Measurements from ENCODE around the gene DPP10.
"Not testable (repeated sequence)": the region's sequence is repeated elsewhere in the genome, so short reads cannot be mapped to it uniquely, and the experiment has no call there.

Gene DPP10

DNA sequence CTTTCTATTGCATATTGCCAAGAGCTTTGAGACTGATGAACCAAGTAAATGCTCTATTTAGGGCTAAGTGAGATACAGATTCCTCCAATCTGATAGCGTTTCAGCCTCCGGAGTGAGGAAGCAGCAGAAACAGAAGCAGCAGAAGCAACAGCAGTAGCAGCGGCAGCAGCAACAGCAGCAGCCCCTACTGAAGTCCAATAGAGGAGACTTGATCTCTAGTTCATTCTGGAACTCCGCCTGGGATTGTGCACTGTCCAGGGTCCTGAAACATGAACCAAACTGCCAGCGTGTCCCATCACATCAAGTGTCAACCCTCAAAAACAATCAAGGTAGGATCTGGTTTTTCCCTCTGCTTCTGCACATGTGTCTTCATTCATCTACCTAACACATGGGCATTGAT, at the start of gene DPP10:
Gene DPP10, plus strand, starts transcription at position 132 of the 400 bp plus-strand sequence.
- no CpG with 5 or more reads among the region's 5 CpGs for WGBS (ENCODE audit: insufficient coverage, insufficient read length)
- H3K36me3 ChIP-seq (ENCODE audit: control insufficient read depth, insufficient read depth, low read length): no peaks in the 10 kb centered on the region

GRCh38 chr2:114400890-114401289, 41.6 kb upstream of the DPP10 start:
- Histone ChIP-seq H3K27me3 (ENCODE audit: control insufficient read depth, insufficient read depth, low read length) (no peaks in the 10 kb centered on the region), H3K36me3 (ENCODE audit: control insufficient read depth, insufficient read depth, low read length) (no peaks in the 10 kb centered on the region), H3K27ac (ENCODE audit: low read length) (no peak overlapping the region), H3K4me3 (ENCODE audit: low read length) (no peak overlapping the region), H3K4me1 (ENCODE audit: control insufficient read depth, insufficient read depth, low read length) (no peaks in the 10 kb centered on the region), H3K9me3 (ENCODE audit: control insufficient read depth, insufficient read depth, low read length) (no peaks in the 10 kb centered on the region)
- no CpG with 5 or more reads among the region's 3 CpGs for WGBS (ENCODE audit: insufficient coverage, insufficient read length)
- no peak for DNase-seq (ENCODE audit: low read depth, low spot score)

More for the DNA sequence above, at the start of gene DPP10:
- Histone ChIP-seq H3K4me1 (ENCODE audit: control insufficient read depth, insufficient read depth, low read length) (no peaks in the 10 kb centered on the region), H3K27me3 (ENCODE audit: control insufficient read depth, insufficient read depth, low read length) (no peaks in the 10 kb centered on the region), H3K27ac (ENCODE audit: low read length) (no peak within 1 kb of the TSS), H3K9me3 (ENCODE audit: control insufficient read depth, insufficient read depth, low read length) (no peaks in the 10 kb centered on the region), H3K4me3 (ENCODE audit: low read length) (no peak within 1 kb of the TSS)
- no peak for DNase-seq (ENCODE audit: low read depth, low spot score)

- no peaks in the 10 kb centered on the region for H3K36me3 ChIP-seq (ENCODE audit: control insufficient read depth, insufficient read depth, low read length)
- no peak overlapping the region for H3K4me3 ChIP-seq (ENCODE audit: low read length)
- no CpG with 5 or more reads among the region's 10 CpGs for WGBS (ENCODE audit: insufficient coverage, insufficient read length)
- H3K9me3 ChIP-seq (ENCODE audit: control insufficient read depth, insufficient read depth, low read length): no peaks in the 10 kb centered on the region
- no peaks in the 10 kb centered on the region for H3K27me3 ChIP-seq (ENCODE audit: control insufficient read depth, insufficient read depth, low read length)
- H3K27ac ChIP-seq (ENCODE audit: low read length): no peak overlapping the region
- DNase-seq (ENCODE audit: low read depth, low spot score): no peak
- H3K4me1 ChIP-seq (ENCODE audit: control insufficient read depth, insufficient read depth, low read length): no peaks in the 10 kb centered on the region
Observed at GRCh38 chr2:114405247-114406116, 37.0 kb upstream of the DPP10 start.

GRCh38 chr2:114406347-114406746, 36.1 kb upstream of the DPP10 start:
- Histone ChIP-seq H3K27ac (ENCODE audit: low read length) (no peak overlapping the region), H3K4me1 (ENCODE audit: control insufficient read depth, insufficient read depth, low read length) (no peaks in the 10 kb centered on the region), H3K27me3 (ENCODE audit: control insufficient read depth, insufficient read depth, low read length) (no peaks in the 10 kb centered on the region), H3K4me3 (ENCODE audit: low read length) (no peak overlapping the region), H3K36me3 (ENCODE audit: control insufficient read depth, insufficient read depth, low read length) (no peaks in the 10 kb centered on the region), H3K9me3 (ENCODE audit: control insufficient read depth, insufficient read depth, low read length) (no peaks in the 10 kb centered on the region)
- DNase-seq (ENCODE audit: low read depth, low spot score): no peak
- no CpG with 5 or more reads among the region's 2 CpGs for WGBS (ENCODE audit: insufficient coverage, insufficient read length)

GRCh38 chr2:114407353-114407752, 35.1 kb upstream of the DPP10 start:
- DNase-seq (ENCODE audit: low read depth, low spot score); H3K9me3 ChIP-seq (ENCODE audit: control insufficient read depth, insufficient read depth, low read length); H3K4me1 ChIP-seq (ENCODE audit: control insufficient read depth, insufficient read depth, low read length); H3K27me3 ChIP-seq (ENCODE audit: control insufficient read depth, insufficient read depth, low read length); H3K36me3 ChIP-seq (ENCODE audit: control insufficient read depth, insufficient read depth, low read length); H3K4me3 ChIP-seq (ENCODE audit: low read length); H3K27ac ChIP-seq (ENCODE audit: low read length): not testable (repeated sequence)
- whole genome bisulfite sequencing (ENCODE audit: insufficient coverage, insufficient read length): no CpG with 5 or more reads among the region's 5 CpGs

GRCh38 chr2:114421781-114422180, 20.7 kb upstream of the DPP10 start:
- WGBS (ENCODE audit: insufficient coverage, insufficient read length): no CpG with 5 or more reads among the region's 3 CpGs
- no peaks in the 10 kb centered on the region for H3K4me1 ChIP-seq (ENCODE audit: control insufficient read depth, insufficient read depth, low read length)
- H3K4me3 ChIP-seq (ENCODE audit: low read length): no peak overlapping the region
- H3K27ac ChIP-seq (ENCODE audit: low read length): no peak overlapping the region
- DNase-seq (ENCODE audit: low read depth, low spot score): no peak
- no peaks in the 10 kb centered on the region for H3K9me3 ChIP-seq (ENCODE audit: control insufficient read depth, insufficient read depth, low read length)
- H3K36me3 ChIP-seq (ENCODE audit: control insufficient read depth, insufficient read depth, low read length): no peaks in the 10 kb centered on the region
- H3K27me3 ChIP-seq (ENCODE audit: control insufficient read depth, insufficient read depth, low read length): no peaks in the 10 kb centered on the region

- Histone ChIP-seq H3K27ac (ENCODE audit: low read length) (no peak overlapping the region), H3K27me3 (ENCODE audit: control insufficient read depth, insufficient read depth, low read length) (no peaks in the 10 kb centered on the region), H3K9me3 (ENCODE audit: control insufficient read depth, insufficient read depth, low read length) (no peaks in the 10 kb centered on the region), H3K4me1 (ENCODE audit: control insufficient read depth, insufficient read depth, low read length) (no peaks in the 10 kb centered on the region), H3K4me3 (ENCODE audit: low read length) (no peak overlapping the region), H3K36me3 (ENCODE audit: control insufficient read depth, insufficient read depth, low read length) (no peaks in the 10 kb centered on the region)
- no CpG with 5 or more reads among the region's 2 CpGs for WGBS (ENCODE audit: insufficient coverage, insufficient read length)
- DNase-seq (ENCODE audit: low read depth, low spot score): no peak
Observed at GRCh38 chr2:114424699-114425098, 17.7 kb upstream of the DPP10 start.

GRCh38 chr2:114426756-114427155, 15.7 kb upstream of the DPP10 start:
- Histone ChIP-seq H3K27ac (ENCODE audit: low read length) (no peak overlapping the region), H3K9me3 (ENCODE audit: control insufficient read depth, insufficient read depth, low read length) (no peaks in the 10 kb centered on the region)
- WGBS (ENCODE audit: insufficient coverage, insufficient read length): no CpG with 5 or more reads among the region's 3 CpGs

GRCh38 chr2:114436329-114436728, 6.1 kb upstream of the DPP10 start:
- Histone ChIP-seq H3K9me3 (ENCODE audit: control insufficient read depth, insufficient read depth, low read length) (no peaks in the 10 kb centered on the region), H3K36me3 (ENCODE audit: control insufficient read depth, insufficient read depth, low read length) (no peaks in the 10 kb centered on the region), H3K27ac (ENCODE audit: low read length) (no peak overlapping the region), H3K4me1 (ENCODE audit: control insufficient read depth, insufficient read depth, low read length) (peaks cover 1% of the 10 kb centered on the region; the same call in 1 of the 2 replicates), H3K4me3 (ENCODE audit: low read length) (no peak overlapping the region), H3K27me3 (ENCODE audit: control insufficient read depth, insufficient read depth, low read length) (no peaks in the 10 kb centered on the region)
- no CpG with 5 or more reads among the region's 1 CpG for WGBS (ENCODE audit: insufficient coverage, insufficient read length)
- DNase-seq (ENCODE audit: low read depth, low spot score): no peak

More at GRCh38 chr2:114426756-114427155, 15.7 kb upstream of the DPP10 start:
- DNase-seq (ENCODE audit: low read depth, low spot score): no peak
- Histone ChIP-seq H3K36me3 (ENCODE audit: control insufficient read depth, insufficient read depth, low read length) (no peaks in the 10 kb centered on the region), H3K4me1 (ENCODE audit: control insufficient read depth, insufficient read depth, low read length) (no peaks in the 10 kb centered on the region), H3K4me3 (ENCODE audit: low read length) (no peak overlapping the region), H3K27me3 (ENCODE audit: control insufficient read depth, insufficient read depth, low read length) (no peaks in the 10 kb centered on the region)

- H3K27me3 ChIP-seq (ENCODE audit: control insufficient read depth, insufficient read depth, low read length): no peaks in the 10 kb centered on the region
- no peaks in the 10 kb centered on the region for H3K9me3 ChIP-seq (ENCODE audit: control insufficient read depth, insufficient read depth, low read length)
- no peaks in the 10 kb centered on the region for H3K36me3 ChIP-seq (ENCODE audit: control insufficient read depth, insufficient read depth, low read length)
- no peak overlapping the region for H3K27ac ChIP-seq (ENCODE audit: low read length)
- no CpG with 5 or more reads among the region's 4 CpGs for WGBS (ENCODE audit: insufficient coverage, insufficient read length)
- no peak for DNase-seq (ENCODE audit: low read depth, low spot score)
- H3K4me1 ChIP-seq (ENCODE audit: control insufficient read depth, insufficient read depth, low read length): no peaks in the 10 kb centered on the region
- H3K4me3 ChIP-seq (ENCODE audit: low read length): no peak overlapping the region
Observed at GRCh38 chr2:114446571-114446970, 4.1 kb downstream of the DPP10 start.

- WGBS (ENCODE audit: insufficient coverage, insufficient read length): no CpG with 5 or more reads among the region's 2 CpGs
- DNase-seq (ENCODE audit: low read depth, low spot score): no peak
- Histone ChIP-seq H3K4me1 (ENCODE audit: control insufficient read depth, insufficient read depth, low read length) (no peaks in the 10 kb centered on the region), H3K36me3 (ENCODE audit: control insufficient read depth, insufficient read depth, low read length) (no peaks in the 10 kb centered on the region), H3K9me3 (ENCODE audit: control insufficient read depth, insufficient read depth, low read length) (no peaks in the 10 kb centered on the region), H3K27me3 (ENCODE audit: control insufficient read depth, insufficient read depth, low read length) (no peaks in the 10 kb centered on the region), H3K4me3 (ENCODE audit: low read length) (no peak overlapping the region), H3K27ac (ENCODE audit: low read length) (no peak overlapping the region)
Observed at GRCh38 chr2:114450639-114451038, 8.2 kb downstream of the DPP10 start.

All from iPS DF 6.9 (cell line).